Measurements from ENCODE around the gene NPM1. TPM values are rescaled to one million over a fixed set of nuclear protein-coding genes. Genes with fewer than 3 reads are reported as not detected.

Gene NPM1
- 1,210 and 1,448 TPM in 2 replicates for total RNA-seq

GRCh38 chr5:171387345-171387969 is at the start of gene NPM1:
Gene NPM1, plus strand, starts transcription at chr5:171387849. Its CDS starts 100 bp downstream, at chr5:171387949.

DNA sequence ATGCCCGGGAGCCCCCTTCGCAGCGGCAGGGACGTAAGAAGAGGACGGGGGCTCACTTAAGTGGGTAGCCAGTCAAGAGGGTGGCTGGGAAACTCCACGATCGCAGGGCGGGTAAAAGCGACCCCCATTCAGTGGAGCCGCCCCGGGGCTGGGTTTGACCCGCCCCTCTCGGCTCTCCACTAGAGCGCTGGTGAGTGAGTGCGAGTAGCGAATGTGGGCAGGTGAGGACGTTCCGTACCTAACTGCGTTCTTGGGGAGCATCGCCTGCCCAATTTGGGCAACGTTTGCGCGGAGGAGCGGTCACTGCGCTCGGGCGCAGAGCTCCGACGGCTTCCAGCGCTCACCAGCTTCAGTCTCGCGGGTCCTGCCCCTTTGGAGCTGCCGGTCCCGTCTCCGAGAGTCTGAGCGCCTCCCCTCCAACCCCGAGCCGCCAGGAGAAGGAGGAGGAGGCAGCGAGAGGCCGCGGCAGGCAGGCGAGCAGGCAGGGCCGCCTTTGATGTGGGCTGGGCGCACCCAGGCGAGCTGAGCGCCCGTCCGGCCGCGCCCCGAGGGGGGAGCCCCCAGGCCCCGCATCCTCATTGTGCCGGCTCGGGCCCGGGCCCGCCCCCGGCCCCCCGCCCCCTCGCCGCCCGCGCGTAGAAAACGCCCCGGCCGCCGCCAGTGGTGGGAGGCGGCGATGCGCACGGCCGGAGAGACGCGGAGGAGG is 31.5 kb downstream of the NPM1 start, which contains the start of gene FGF18:
FGF18 (plus strand) TSS at position 666 of the 706 bp plus-strand sequence. CDS start 553 bp downstream, outside the sequence.

Other genes starting within 250 kb of the NPM1 start
- gene TLX3, start 78.6 kb upstream of the NPM1 start, total RNA-seq = not detected in 2 replicates
- gene FGF18, start 31.8 kb downstream of the NPM1 start, total RNA-seq = not detected in 2 replicates

Data from bronchus fibroblast of lung (primary cell).